LHCN-M2 (cell line): ENCODE measurements around the gene MTCH2. TPM values are rescaled to one million over a fixed set of nuclear protein-coding genes. Genes with fewer than 3 reads are reported as not detected.
A peak's percentile ranks its signal among the peaks of the same experiment; 100 is the strongest.
"Not testable (repeated sequence)": the region's sequence is repeated elsewhere in the genome, so short reads cannot be mapped to it uniquely, and the experiment has no call there.

Experiments
- DNase-seq: peaks from one replicate; pipeline ENCODE4 v3.0.0-alpha.2; 2012; ENCODE audit warnings: low read depth
- total RNA-seq: library from RNA; depleted of rRNA; stranded (reverse); fragments of >200 nt; gene quantifications from 2 replicates; pipeline ENCODE4 v1.2.3, GENCODE V29; 2014

Gene MTCH2
- total RNA-seq, 1 experiment from 2014 or later, result 142 TPM

- not testable (repeated sequence) for DNase-seq
Measured at GRCh38 chr11:47636331-47636730, 6.0 kb downstream of the MTCH2 start.

DNA sequence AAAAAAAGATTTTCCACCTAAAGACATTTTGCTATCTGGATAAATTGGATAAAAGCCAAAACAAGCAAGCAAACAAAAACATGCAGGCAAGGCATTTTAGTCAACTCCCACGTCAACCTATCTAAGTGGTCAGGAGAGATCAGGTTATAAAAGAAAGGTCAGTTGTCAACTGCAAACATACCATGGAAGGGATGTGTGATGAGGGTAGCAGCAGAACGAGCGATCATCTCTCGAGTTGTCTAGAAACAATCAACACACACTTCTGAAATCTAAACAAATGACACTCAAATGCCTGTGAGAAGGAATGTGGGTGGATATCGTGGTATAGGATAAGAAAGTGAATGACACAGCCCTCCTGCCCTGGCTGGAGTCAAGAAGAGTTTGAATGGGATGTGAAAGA lies 10.9 kb downstream of the MTCH2 start:
- DNase-seq, result peak; percentile 14

- no peak for DNase-seq
Measured at GRCh38 chr11:47628026-47628425, 14.3 kb downstream of the MTCH2 start.

GRCh38 chr11:47626234-47626633 lies 16.1 kb downstream of the MTCH2 start:
- DNase-seq, result no peak

GRCh38 chr11:47620836-47621378 lies 21.5 kb downstream of the MTCH2 start:
- DNase-seq, result no peak

- DNase-seq, result peak; percentile 59
Measured at GRCh38 chr11:47617417-47617809, 24.9 kb downstream of the MTCH2 start.

DNA sequence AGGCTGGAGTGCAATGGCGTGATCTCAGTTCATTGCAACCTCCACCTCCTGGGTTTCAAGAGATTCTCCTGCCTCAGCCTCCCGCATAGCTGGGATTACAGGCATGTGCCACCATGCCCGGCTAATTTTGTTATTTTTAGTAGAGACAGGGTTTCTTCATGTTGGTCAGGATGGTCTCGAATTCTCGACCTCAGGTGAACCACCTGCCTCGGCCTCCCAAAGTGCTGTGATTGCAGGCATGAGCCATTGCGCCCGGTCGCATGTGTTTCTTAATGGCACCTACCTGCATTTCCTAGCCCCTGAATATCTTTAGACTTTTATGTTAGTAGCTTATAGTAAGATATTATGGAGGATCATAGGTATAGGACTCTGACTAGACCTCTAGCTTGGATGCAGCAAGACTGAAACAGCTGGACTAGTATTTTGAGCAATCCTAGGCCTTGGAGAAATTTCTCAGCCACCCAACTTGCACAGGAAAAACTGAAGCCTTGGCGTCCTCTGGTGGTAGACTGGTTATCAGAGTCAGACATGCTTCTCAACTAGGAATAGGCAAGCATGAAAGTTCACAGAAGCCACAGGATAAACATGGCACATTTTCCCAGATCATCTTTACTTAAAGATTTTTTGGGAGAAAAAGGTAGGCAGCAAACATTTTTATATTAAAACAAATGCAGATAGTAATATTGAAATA lies 25.5 kb downstream of the MTCH2 start:
- DNase-seq, result peak; percentile 76

GRCh38 chr11:47615249-47615648 lies 27.1 kb downstream of the MTCH2 start:
- no peak for DNase-seq

- DNase-seq, result no peak
Measured at GRCh38 chr11:47611348-47611794, 31.0 kb downstream of the MTCH2 start.

- no peak for DNase-seq
Measured at GRCh38 chr11:47609675-47610074, 32.7 kb downstream of the MTCH2 start.

DNA sequence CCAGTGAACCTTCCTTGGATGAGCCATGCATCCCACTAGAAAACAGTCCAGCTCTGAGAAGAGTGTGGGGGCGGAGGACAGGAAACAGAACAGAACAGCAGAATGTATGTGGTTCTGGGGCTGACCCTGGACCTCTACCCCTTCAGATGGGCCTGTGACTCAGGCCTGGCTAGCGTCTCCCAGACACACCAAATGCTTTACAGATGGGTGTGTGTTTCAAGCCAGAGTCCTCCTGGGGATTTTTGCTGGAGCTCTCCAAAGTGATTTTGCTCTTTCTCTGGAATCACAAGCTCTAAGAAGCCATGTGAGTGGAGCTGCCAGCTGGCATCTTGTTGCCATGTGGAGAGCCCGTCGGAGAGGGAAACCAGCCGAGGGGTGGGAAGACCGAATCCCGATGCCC lies 35.0 kb downstream of the MTCH2 start:
- peak; percentile 90 for DNase-seq

DNA sequence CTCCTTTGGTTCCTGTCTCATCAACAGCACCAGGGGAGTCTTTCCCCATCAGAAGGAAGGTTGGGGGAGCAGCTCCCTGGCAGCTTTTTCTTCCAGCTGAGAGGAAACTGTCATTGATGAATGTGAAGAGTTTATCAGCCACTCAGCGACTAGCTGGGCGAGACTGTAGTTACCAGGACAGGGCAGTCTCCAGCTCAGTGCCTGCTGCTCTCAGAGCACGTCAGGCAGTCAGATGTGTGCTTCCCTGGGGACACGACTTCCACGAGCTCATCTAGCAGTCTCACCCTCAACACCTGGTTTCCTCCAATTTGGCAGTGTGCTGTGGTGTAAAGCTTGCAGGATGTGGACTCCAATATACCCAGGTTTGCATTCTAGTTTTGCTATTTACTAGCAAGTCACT lies 35.6 kb downstream of the MTCH2 start:
- peak; percentile 31 for DNase-seq

DNA sequence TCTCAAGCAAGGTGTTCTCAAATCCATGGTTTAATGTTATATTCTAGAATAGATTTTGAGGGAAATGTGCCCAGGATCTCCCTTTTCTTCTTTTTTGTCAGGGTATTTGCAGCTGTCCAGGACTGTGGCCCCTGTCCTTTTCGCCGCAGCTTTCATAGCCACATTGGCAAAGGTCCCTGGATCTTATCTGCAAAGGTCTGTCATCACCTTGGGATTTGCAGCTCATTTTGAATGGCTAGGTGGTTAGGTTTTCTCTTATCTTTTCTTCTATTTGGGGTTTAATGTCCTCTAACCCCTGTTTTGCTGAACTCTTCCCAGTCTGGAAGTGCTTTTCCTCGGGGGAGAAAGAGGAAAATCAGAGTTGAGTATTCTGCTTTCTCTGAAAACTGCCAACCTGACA lies 36.4 kb downstream of the MTCH2 start:
- DNase-seq, result no peak

DNA sequence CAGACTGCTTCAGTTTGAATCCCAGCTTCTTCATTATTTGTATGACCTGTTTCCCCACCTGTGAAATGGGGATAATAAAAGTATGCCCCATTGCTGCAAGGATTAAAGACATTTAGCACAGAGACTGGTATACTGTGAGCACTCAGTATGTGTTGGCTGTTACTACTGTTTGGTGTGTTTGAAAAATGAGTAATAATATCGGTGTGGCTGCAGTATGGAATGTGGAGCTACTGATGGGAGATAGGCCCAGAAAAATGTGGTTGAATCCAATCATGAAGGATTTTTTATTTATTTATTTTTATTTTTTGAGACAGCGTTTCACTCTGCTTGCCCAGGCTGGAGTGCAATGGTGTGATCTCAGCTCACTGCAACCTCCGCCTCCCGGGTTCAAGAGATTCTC lies 39.1 kb downstream of the MTCH2 start:
- no peak for DNase-seq

DNA sequence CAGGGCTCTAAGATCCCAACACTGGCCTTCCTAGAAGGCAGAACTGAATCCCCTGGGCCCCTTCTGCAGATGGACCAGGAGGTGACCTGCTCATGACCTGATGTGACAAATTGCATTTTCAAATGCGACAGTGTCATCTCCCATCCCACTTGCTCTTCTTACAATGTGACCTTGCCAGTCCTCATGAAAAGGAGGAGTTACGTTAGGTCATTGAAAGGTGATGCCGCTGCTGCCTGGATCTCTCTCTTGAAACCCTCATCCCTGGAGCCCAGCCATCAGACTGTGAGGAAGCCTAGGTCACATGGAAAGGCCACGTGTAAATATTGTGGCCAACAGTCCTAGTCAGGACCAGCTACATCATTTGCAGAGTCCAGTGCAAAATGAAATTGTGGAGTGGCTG lies 42.5 kb downstream of the MTCH2 start:
- DNase-seq, result peak; percentile 11

- no peak for DNase-seq
Measured at GRCh38 chr11:47595967-47596366, 46.4 kb downstream of the MTCH2 start.

DNA sequence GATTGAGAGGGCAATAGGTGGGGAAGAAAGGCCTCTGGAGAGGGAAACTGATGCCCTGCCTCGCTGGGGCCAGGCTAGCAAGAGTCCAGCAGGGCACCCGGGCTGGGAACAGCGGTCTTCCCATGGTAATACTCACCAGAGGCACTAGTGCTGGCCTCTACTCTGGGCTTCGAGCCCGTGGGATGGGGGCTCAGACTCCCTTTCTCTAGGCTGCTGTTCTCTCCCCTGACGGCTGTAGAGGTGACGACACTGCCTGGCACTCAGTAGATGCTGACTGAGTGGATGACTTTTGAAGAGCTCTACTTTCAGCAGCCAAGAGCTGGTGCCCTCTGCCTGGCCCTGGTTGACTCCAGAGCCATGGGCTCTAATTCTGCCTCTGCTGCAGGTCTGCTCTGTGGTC lies 47.3 kb downstream of the MTCH2 start:
- DNase-seq, result no peak

- DNase-seq, result no peak
Measured at GRCh38 chr11:47593934-47594855, 48.2 kb downstream of the MTCH2 start, which contains the start of gene C1QTNF4. TSS of gene C1QTNF4 (minus strand) at chr11:47594411. CDS start at chr11:47590810, 3,601 bp downstream.

DNA sequence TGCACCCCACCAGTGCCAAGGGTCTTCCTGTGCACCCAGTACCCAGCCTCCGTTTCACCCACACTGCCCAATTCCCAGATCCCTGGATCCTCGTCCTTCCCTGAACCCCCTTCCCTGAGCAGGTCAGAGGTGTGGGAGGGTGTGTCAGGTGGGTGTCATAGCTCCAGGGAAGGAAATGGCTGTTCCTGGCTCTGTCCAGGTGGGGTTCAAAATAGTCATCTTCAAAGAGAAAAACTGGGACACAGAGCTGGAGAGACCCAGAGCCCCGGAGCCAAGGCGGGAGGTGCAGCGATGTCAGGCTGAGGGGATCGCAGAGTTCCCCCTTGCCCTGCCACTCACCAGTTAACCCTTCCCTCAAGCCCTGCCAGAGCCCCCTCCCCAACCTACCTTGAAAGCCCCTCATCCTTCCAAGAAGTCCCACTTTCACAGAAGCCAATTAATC lies 48.8 kb downstream of the MTCH2 start:
- DNase-seq, result no peak

DNA sequence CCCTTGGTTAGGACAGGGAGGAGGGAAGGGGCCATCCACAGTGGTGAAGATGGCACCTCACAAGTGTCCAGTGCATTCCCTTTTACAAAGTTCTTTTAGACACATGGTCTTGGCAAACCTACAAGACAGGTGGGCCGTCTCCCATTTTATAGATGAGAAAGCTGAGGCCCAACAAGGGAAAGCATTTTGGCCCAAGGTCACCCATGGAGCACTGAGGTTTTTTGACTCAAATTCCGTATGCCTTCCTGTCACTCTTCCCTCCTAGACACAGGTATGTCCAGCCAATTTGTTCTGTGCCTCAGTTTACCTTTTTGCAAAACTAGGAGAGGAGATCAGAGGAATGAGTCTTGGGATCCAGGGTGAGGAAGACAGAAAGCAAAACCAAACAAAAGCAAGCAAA lies 49.4 kb downstream of the MTCH2 start:
- DNase-seq, result no peak

DNA sequence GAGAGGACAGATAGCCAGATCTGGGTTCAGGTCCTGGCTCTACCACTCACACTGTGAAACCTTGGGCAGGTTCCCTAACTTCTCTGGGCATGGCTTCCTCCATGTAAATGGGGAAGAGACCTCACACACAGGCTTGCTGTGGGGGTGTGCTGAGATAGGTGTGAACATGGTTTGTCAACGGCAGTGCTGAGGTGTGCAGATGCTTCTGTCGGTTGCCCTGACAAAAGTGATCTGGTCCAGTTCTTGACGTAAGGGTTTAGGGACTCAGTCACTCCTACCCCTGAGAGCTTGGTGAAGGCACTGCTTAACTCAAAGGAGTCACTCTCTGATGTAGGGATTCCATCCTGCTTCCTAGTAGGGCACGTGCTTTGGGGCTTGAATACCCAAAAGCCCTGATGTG lies 50.1 kb downstream of the MTCH2 start:
- DNase-seq, result no peak

DNA sequence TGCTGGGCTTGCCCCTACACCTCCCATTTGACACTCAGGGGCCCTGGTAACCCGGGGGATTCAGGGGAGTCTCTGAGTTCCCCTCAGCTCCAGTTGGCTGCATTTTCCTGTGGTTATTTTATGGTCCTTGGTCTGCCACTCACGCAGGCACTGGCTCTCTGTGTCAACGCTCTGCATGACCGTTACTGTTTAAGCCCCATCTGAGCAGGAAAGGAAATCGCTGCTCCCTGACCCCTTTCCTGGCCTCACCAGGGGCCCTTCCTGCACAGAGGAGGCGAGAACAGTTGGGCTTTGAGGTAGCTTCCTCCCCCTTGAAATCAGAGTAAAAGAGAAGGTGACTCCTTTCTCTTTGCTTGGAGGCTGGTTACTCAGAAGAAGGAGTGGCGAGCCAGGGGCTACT lies 50.6 kb downstream of the MTCH2 start:
- DNase-seq, result no peak
